Erythroblast (primary cell): ENCODE measurements around the gene ENGASE.

Experiments used
- DNase-seq, 2 experiments: peaks; one replicate each; lab custom pipeline; 2025; lab: John Stamatoyannopoulos, UW
- GATA1 ChIP-seq: IDR thresholded peaks from 2 replicates; pipeline ENCODE4 v1.6.1; 2011; ENCODE audit warnings: low read depth, mild to moderate bottlenecking, control low read depth, low read length, moderate library complexity
- POLR2A ChIP-seq: IDR thresholded peaks from 2 replicates; pipeline ENCODE4 v1.6.1; 2011; ENCODE audit warnings: mild to moderate bottlenecking, low read length

The ENGASE gene

GRCh38 chr17:79123988-79124387, 49.4 kb downstream of the ENGASE start:
- DNase-seq, result no peak

DNA sequence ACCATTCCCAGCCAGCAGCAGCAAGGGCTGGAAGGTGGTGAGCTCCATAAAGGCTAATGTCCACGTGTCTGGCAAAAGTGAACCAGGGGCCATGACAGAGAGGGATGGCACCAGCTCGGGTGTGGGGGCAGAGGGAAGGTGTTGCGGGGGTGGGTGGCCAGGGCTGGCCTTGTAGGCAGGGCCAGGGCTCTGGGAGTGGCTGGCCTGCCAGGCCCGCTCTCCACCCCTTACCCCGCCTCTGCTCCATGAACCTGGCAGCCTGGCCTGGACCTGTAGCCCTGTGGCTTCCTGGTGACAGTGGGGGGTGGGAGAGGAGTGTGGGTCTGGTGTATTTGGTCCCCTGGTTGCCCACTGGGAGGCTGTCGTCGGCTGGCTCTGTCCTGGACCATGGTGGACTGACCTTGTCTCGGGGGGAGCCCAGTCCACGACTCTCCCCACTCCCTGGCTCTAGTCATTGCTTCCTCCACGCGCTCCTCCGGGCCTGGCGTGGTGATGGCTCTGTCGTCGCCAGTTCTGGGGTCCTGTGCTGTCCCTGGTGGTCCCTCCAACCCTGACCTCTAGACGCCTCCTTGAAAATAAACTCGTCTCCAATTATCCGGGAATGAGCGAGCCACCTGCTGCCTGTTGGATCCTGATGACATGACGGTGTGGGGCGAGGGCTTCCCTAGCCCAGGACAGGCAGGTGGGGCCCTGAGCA, 50.0 kb downstream of the ENGASE start:
- DNase-seq, result no peak
- TF ChIP-seq POLR2A, result no peak

More at GRCh38 chr17:79123988-79124387, 49.4 kb downstream of the ENGASE start:
- TF ChIP-seq GATA1 (no peak), POLR2A (no peak)

DNA sequence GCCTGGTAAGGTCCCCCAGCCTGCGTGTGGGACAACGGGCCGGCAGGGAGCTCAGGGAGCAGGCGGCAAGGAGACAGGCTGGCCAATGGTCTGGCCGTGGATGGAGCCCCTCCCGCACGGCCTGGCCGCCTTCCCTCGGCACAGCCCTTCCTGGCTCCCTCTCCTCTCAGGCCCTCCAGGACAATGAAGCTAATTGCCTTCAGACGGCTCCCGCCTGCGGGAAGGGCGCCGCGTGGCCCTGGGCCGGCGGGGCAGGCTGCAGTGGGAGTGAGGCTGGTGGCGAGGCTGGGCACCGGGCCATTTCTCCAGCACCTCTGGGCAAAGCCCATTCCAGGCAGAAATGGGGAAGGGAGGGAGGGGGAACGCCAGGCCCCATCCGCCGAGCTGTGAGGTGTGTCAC, 50.9 kb downstream of the ENGASE start:
- TF ChIP-seq GATA1, result no peak
- TF ChIP-seq POLR2A, result no peak
- no peak for DNase-seq

DNA sequence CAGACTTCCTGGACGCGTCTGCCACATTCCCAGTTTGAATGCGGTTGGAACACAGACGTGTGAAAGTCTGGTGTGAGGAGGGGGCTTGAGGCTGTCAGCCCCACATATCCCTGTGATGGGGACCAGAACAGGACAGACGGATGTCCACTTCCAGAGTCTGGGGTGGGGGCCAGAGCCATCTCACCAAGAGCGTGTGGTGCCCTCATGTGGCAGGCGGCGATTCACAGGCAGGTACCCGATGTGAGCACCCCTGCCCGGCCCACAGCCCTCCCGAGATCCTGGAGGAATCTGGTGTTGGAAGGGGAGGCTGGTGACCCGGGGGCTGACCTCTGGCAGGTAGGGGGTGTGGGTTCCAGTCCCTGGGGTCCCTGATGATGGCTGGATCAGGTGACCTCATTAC, 51.5 kb downstream of the ENGASE start:
- no peak for TF ChIP-seq POLR2A
- TF ChIP-seq GATA1, result no peak
- no peak for DNase-seq

- no peak for TF ChIP-seq POLR2A
- TF ChIP-seq GATA1, result no peak
- DNase-seq, result no peak
Measured at GRCh38 chr17:79127534-79128135, 53.0 kb downstream of the ENGASE start.

GRCh38 chr17:79129523-79129922, 54.9 kb downstream of the ENGASE start:
- no peak for TF ChIP-seq POLR2A
- TF ChIP-seq GATA1, result no peak
- no peak for DNase-seq

GRCh38 chr17:79130536-79131273, 56.1 kb downstream of the ENGASE start:
- TF ChIP-seq POLR2A (no peak), GATA1 (no peak)
- no peak for DNase-seq

DNA sequence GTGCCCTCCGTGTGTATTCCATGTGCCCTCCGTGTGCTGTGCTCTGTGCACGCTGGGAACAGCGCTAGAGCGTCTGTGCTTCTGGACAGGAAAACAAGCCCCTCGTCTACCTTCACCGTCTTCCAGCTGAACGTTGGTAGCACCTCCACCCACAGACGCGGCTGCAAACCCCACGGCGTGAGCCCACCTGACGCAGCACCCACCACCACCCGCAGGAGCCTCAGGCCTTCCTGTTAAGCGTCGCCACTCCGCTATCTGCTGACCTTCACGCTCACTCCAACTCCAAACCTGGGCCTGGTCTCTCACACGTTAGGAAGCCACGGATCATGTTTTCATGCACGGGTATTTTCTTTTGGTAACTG, 56.6 kb downstream of the ENGASE start:
- DNase-seq, result no peak

GRCh38 chr17:79131701-79132100, 57.1 kb downstream of the ENGASE start:
- no peak for DNase-seq
- TF ChIP-seq GATA1, result no peak

More for the DNA sequence above, 56.6 kb downstream of the ENGASE start:
- TF ChIP-seq POLR2A (no peak), GATA1 (no peak)

GRCh38 chr17:79132271-79133064, 57.8 kb downstream of the ENGASE start:
- TF ChIP-seq POLR2A (no peak), GATA1 (no peak)
- DNase-seq, result no peak

DNA sequence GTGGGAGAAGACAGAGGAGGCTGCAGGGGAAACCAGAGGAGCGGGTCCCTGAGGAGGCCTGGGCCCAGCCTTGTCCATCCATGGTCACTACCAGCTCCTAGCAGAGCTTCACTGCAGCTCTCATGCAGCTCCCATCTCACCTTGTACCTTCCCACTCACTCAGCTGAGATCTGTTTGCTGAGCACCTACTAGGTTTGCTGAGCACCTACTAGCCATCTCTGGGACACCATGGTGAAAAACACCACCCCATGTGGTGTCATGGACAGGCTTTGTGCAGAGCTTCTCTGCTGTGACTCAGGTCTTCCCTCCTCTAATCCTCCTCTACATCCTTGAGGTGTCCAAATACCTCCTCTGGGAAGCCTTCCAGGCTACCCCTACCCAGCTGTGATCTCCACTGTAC, 58.6 kb downstream of the ENGASE start:
- no peak for TF ChIP-seq GATA1
- no peak for TF ChIP-seq POLR2A
- DNase-seq, result no peak

DNA sequence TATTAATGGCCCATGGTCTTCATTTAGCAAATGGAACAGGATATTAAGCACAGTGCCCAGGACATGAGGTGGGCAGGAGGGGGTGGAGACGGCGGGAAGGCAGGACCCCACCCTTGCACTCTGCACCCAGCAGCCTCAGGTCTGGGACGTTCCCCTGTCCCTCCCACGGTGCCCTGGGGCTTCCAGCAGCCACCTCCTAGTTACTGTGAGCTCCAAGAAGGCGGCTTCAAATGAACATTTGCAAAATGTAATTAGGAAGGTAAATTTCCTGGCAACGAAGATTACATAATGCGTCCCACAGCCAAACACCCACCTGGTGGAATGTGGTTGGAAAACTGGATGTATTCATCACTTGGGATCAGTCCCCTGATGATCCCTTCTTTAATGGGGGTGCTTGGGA, 59.4 kb downstream of the ENGASE start:
- no peak for DNase-seq
- TF ChIP-seq GATA1 (no peak), POLR2A (no peak)

- TF ChIP-seq GATA1 (no peak), POLR2A (no peak)
- DNase-seq, result no peak
Measured at GRCh38 chr17:79135011-79135410, 60.4 kb downstream of the ENGASE start.
